HepG2 (cell line): ENCODE measurements around the gene GPR32. TPM values are rescaled to one million over a fixed set of nuclear protein-coding genes. Genes with fewer than 3 reads are reported as not detected.
A peak's percentile ranks its signal among the peaks of the same experiment; 100 is the strongest.

ENCODE experiments used
- ATF7-NPFF ChIP-seq: sonication (generic); formaldehyde crosslinking; IDR thresholded peaks from 2 replicates; pipeline ENCODE4 v1.8.1; 2023; ENCODE audit warnings: mild to moderate bottlenecking, low read depth, missing genetic modification reagents, moderate library complexity
- CBX2 ChIP-seq, 2 experiments: fragments of 200-600 bp in 1 of 2; sonication (generic); formaldehyde crosslinking in 1 of 2; IDR thresholded peaks; 2 replicates each; pipeline versions ENCODE4 v1.7.0 to v1.8.1; 2018 to 2022; ENCODE audit warnings: low read depth in 2 of 2, low read length in 1 of 2, mild to moderate bottlenecking in 1 of 2, missing genetic modification reagents in 1 of 2
- GATAD1 ChIP-seq: IDR thresholded peaks from 2 replicates; pipeline ENCODE4 v1.6.1; 2016; ENCODE audit warnings: missing genetic modification reagents, missing compliant biosample characterization
- IRF2 ChIP-seq: IDR thresholded peaks from 2 replicates; pipeline ENCODE4 v1.6.1; 2018; ENCODE audit warnings: missing genetic modification reagents, missing compliant biosample characterization
- IRX3 ChIP-seq: sonication (generic); formaldehyde crosslinking; IDR thresholded peaks from 2 replicates; pipeline ENCODE4 v1.8.1; 2023; ENCODE audit warnings: mild to moderate bottlenecking, low read depth, missing genetic modification reagents, borderline replicate concordance
- MAZ ChIP-seq, 2 experiments: sonication (generic) in 1 of 2; formaldehyde crosslinking in 1 of 2; IDR thresholded peaks; 2 replicates each; pipeline versions ENCODE4 v1.5.0 to v1.6.1; 2012 to 2020; ENCODE audit warnings: low read depth in 2 of 2, mild to moderate bottlenecking in 2 of 2, borderline replicate concordance in 1 of 2, improper control_type of control experiment in 1 of 2, low read length in 1 of 2, missing genetic modification reagents in 1 of 2, moderate library complexity in 1 of 2
- MEIS1 ChIP-seq: sonication (generic); formaldehyde crosslinking; IDR thresholded peaks from 2 replicates; pipeline ENCODE4 v1.9.0; 2021; ENCODE audit warnings: mild to moderate bottlenecking, missing genetic modification reagents, moderate library complexity, borderline replicate concordance
- MIER3 ChIP-seq: IDR thresholded peaks from 2 replicates; pipeline ENCODE4 v1.6.1; 2016; ENCODE audit warnings: missing compliant biosample characterization, borderline replicate concordance
- NCOR1 ChIP-seq: fragments of 200-600 bp; sonication (generic); IDR thresholded peaks from 2 replicates; pipeline ENCODE4 v1.7.0; 2017; ENCODE audit warnings: antibody characterized with exemption, low read length, borderline replicate concordance
- NR2C2 ChIP-seq: sonication (generic); formaldehyde crosslinking; IDR thresholded peaks from 2 replicates; pipeline ENCODE4 v1.4.0; 2020; ENCODE audit warnings: missing genetic modification reagents, mild to moderate bottlenecking, moderate library complexity, borderline replicate concordance
- PITX1 ChIP-seq: sonication (generic); formaldehyde crosslinking; IDR thresholded peaks from 2 replicates; pipeline ENCODE4 v1.5.1; 2020; ENCODE audit warnings: mild to moderate bottlenecking, missing genetic modification reagents
- POLR2AphosphoS5 ChIP-seq: IDR thresholded peaks from 2 replicates; pipeline ENCODE4 v1.6.1; 2012; ENCODE audit warnings: low read depth, low read length
- PPARG ChIP-seq: conservative IDR thresholded peaks from 2 replicates; pipeline ENCODE4 v1.6.1; 2016; ENCODE audit warnings: missing biosample characterization, missing genetic modification reagents
- SNAI1 ChIP-seq: sonication (generic); formaldehyde crosslinking; IDR thresholded peaks from 2 replicates; pipeline ENCODE4 v1.5.0; 2020; ENCODE audit warnings: mild to moderate bottlenecking, missing genetic modification reagents, borderline replicate concordance
- SRF ChIP-seq: IDR thresholded peaks from 2 replicates; pipeline ENCODE4 v1.6.1; 2011; ENCODE audit warnings: mild to moderate bottlenecking, low read depth, low read length, moderate library complexity
- TBL1XR1 ChIP-seq: fragments of 150-350 bp; IDR thresholded peaks from 2 replicates; pipeline ENCODE4 v1.6.1; 2014; ENCODE audit warnings: borderline replicate concordance, low read length; ENCODE audit not compliant: partially characterized antibody
- ZNF253 ChIP-seq: sonication (generic); formaldehyde crosslinking; IDR thresholded peaks from 2 replicates; pipeline ENCODE4 v1.8.0; 2022; ENCODE audit warnings: mild to moderate bottlenecking, missing genetic modification reagents, borderline replicate concordance
- ZNF337 ChIP-seq: sonication (generic); formaldehyde crosslinking; IDR thresholded peaks from 2 replicates; pipeline ENCODE4 v1.5.1; 2020; ENCODE audit warnings: missing genetic modification reagents, low read depth, mild to moderate bottlenecking, borderline replicate concordance
- ZNF883 ChIP-seq: sonication (generic); formaldehyde crosslinking; IDR thresholded peaks from 2 replicates; pipeline ENCODE4 v1.5.1; 2020; ENCODE audit warnings: mild to moderate bottlenecking, missing genetic modification reagents; ENCODE audit errors: not compliant biosample characterization
- polyA plus RNA-seq, 8 experiments: library from polyadenylated mRNA; depleted of rRNA in 3 of 8; stranded (reverse) in 7 of 8; unstranded in 1 of 8; fragments of >200 nt; fragmentation: Illumina TruSeq in 4 of 8; extraction: Trizol in 4 of 8; gene quantifications; 2 replicates each; pipeline versions ENCODE4 v1.2.1 to v1.2.3, GENCODE V29; 2011 to 2016; ENCODE audit warnings: low read depth in 4 of 8, missing spikeins in 1 of 8, mixed read lengths in 1 of 8; ENCODE audit not compliant: insufficient read depth in 1 of 8
- total RNA-seq, 5 experiments: library from RNA; depleted of rRNA; stranded (reverse); fragments of >200 nt; fragmentation: Illumina TruSeq; extraction: Trizol; gene quantifications; 2 replicates each; pipeline ENCODE4 v1.2.3, GENCODE V29; 2016; ENCODE audit warnings: low read depth in 1 of 5
- TF ChIP-seq, protein P1 (sequence below): conservative IDR thresholded peaks from 2 replicates; pipeline ENCODE4 v1.6.1; 2018; ENCODE audit warnings: missing genetic modification reagents
- TF ChIP-seq, protein P2 (sequence below): sonication (generic); formaldehyde crosslinking; IDR thresholded peaks from 2 replicates; pipeline ENCODE4 v1.4.0; 2020; ENCODE audit warnings: missing genetic modification reagents
- TF ChIP-seq, protein P3 (sequence below): sonication (generic); formaldehyde crosslinking; IDR thresholded peaks from 2 replicates; pipeline ENCODE4 v1.9.0; 2021; ENCODE audit warnings: missing genetic modification reagents, borderline replicate concordance

Gene GPR32
- total and polyA plus RNA-seq, 2 of the 13 experiments (the other 11 are each of a cell fraction or from before 2014, with no cell fraction given): not detected

DNA sequence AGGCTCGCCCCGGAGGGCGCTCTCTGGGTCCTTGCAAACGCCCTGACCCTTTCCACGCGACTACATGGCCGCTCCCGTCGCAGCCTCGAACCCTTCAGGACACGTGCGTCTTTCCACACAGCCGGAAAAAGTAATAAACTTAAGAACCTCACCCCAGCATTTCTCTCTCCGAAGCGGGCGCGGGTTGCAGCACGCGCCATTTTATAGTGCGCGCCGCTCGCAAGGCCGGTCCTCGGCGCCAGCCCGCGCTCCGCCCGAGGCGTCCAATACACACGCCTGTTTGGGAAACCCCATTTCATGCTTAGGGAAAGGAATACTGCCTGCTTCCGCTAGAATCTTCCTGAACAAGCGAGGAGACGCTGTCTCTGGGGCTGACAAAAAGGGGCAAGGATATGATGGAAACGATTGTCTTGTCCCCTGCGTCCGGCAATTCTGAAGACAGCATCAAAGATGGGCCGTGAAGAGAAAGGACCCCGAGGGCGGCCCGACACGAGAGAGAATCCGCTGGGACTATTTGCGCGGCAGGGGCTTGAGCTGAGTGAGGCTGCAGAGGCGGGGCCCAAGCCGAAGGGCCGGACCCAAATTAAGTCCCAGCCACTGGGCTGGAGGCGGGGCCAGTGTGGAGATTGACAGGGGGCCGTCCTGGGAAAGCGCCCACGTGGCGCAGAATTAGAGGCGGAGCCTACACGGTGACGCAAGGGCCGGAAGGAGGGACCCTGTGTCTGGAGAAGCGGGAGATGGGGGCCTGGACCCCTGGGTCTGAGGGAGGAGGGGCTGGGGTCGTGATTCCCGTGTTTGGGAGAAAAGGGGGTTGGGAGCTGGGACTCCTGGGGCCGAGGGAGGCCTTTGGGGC is 34.4 kb downstream of the GPR32 start (continued):
- TF ChIP-seq ATF7-NPFF (CRISPR knock-in tag): no peak; the same call in 1 of the 2 replicates
- TF ChIP-seq ZNF337: no peak
- peak; percentile 79 for TF ChIP-seq ZNF883 (CRISPR knock-in tag)
- no peak for TF ChIP-seq CBX2 (IDR thresholded peaks at IDR 0.05; ENCODE audit: low read depth, low read length)
- TF ChIP-seq CBX2 (CRISPR knock-in tag; IDR thresholded peaks at IDR 0.05; ENCODE audit: low read depth): no peak
- TF ChIP-seq IRX3 (CRISPR knock-in tag): 0 out of 2 replicates have a peak, but pooled peaks have one; percentile 8
- TF ChIP-seq, protein P1, sequence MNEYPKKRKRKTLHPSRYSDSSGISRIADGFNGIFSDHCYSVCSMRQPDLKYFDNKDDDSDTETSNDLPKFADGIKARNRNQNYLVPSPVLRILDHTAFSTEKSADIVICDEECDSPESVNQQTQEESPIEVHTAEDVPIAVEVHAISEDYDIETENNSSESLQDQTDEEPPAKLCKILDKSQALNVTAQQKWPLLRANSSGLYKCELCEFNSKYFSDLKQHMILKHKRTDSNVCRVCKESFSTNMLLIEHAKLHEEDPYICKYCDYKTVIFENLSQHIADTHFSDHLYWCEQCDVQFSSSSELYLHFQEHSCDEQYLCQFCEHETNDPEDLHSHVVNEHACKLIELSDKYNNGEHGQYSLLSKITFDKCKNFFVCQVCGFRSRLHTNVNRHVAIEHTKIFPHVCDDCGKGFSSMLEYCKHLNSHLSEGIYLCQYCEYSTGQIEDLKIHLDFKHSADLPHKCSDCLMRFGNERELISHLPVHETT (CRISPR knock-in tag): no peak
- 0 out of 2 replicates have a peak, but pooled peaks have one; percentile 9 for TF ChIP-seq PPARG (CRISPR knock-in tag)
- TF ChIP-seq, protein P2, sequence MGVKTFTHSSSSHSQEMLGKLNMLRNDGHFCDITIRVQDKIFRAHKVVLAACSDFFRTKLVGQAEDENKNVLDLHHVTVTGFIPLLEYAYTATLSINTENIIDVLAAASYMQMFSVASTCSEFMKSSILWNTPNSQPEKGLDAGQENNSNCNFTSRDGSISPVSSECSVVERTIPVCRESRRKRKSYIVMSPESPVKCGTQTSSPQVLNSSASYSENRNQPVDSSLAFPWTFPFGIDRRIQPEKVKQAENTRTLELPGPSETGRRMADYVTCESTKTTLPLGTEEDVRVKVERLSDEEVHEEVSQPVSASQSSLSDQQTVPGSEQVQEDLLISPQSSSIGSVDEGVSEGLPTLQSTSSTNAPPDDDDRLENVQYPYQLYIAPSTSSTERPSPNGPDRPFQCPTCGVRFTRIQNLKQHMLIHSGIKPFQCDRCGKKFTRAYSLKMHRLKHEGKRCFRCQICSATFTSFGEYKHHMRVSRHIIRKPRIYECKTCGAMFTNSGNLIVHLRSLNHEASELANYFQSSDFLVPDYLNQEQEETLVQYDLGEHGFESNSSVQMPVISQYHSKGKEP (CRISPR knock-in tag): peak; percentile 35; the same call in 1 of the 2 replicates
- TF ChIP-seq SNAI1 (CRISPR knock-in tag): peak; percentile 28; the same call in 1 of the 2 replicates
- TF ChIP-seq IRF2 (CRISPR knock-in tag): no peak
- peak; percentile 33; the same call in 1 of the 2 replicates for TF ChIP-seq NCOR1
- peak; percentile 55; the same call in 1 of the 2 replicates for TF ChIP-seq NR2C2 (CRISPR knock-in tag)
- peak; percentile 97 for TF ChIP-seq POLR2AphosphoS5
- peak; percentile 88; the same call in 1 of the 2 replicates for TF ChIP-seq MEIS1
- peak; percentile 24; the same call in 1 of the 2 replicates for TF ChIP-seq MIER3
- TF ChIP-seq TBL1XR1: no peak
- TF ChIP-seq MAZ (IDR thresholded peaks at IDR 0.05; ENCODE audit: borderline replicate concordance, low read depth, low read length): peak; percentile 67
- peak; percentile 65 for TF ChIP-seq MAZ (CRISPR knock-in tag; IDR thresholded peaks at IDR 0.05; ENCODE audit: low read depth)
- no peak for TF ChIP-seq PITX1 (CRISPR knock-in tag)
- TF ChIP-seq, protein P3, sequence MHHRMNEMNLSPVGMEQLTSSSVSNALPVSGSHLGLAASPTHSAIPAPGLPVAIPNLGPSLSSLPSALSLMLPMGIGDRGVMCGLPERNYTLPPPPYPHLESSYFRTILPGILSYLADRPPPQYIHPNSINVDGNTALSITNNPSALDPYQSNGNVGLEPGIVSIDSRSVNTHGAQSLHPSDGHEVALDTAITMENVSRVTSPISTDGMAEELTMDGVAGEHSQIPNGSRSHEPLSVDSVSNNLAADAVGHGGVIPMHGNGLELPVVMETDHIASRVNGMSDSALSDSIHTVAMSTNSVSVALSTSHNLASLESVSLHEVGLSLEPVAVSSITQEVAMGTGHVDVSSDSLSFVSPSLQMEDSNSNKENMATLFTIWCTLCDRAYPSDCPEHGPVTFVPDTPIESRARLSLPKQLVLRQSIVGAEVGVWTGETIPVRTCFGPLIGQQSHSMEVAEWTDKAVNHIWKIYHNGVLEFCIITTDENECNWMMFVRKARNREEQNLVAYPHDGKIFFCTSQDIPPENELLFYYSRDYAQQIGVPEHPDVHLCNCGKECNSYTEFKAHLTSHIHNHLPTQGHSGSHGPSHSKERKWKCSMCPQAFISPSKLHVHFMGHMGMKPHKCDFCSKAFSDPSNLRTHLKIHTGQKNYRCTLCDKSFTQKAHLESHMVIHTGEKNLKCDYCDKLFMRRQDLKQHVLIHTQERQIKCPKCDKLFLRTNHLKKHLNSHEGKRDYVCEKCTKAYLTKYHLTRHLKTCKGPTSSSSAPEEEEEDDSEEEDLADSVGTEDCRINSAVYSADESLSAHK (CRISPR knock-in tag): 0 out of 2 replicates have a peak, but pooled peaks have one; percentile 45
- peak; percentile 94 for TF ChIP-seq GATAD1 (CRISPR knock-in tag)
- TF ChIP-seq ZNF253 (CRISPR knock-in tag): no peak
- no peak for TF ChIP-seq SRF
